Endothelial cell of umbilical vein (primary cell): ENCODE data around the gene GARS1. TPM values are rescaled to one million over a fixed set of nuclear protein-coding genes. Genes with fewer than 3 reads are reported as not detected.

Experiments
- BruUV-seq: library from RNA; stranded (reverse); fragments of 400-500 nt; replicated peaks from 2 replicates; lab custom pipeline; 2021; lab: Mats Ljungman, UMichigan
- CTCF ChIA-PET: fragments of 300-600, 350-600 bp; sonication (Branson Sonifier 250); formaldehyde crosslinking; loops from one replicate; lab custom pipeline; 2021; ENCODE audit warnings: antibody characterized with exemption, inconsistent platforms; lab: Charles Lee
- POLR2A ChIA-PET: fragments of 300-600, 350-600 bp; sonication (Branson Sonifier 250); formaldehyde crosslinking; loops from one replicate; lab custom pipeline; 2021; ENCODE audit warnings: antibody characterized with exemption, inconsistent platforms; lab: Charles Lee
- DNase-seq: peaks from one replicate; pipeline ENCODE4 v3.0.0-alpha.2; 2011; ENCODE audit warnings: low read depth, low spot score
- FAIRE-seq: peaks from 2 replicates; lab custom pipeline; 2011; peaks lifted over from hg19 to GRCh38; lab: Jason Lieb, UNC
- H2AFZ ChIP-seq: 2 replicates; pipeline ENCODE4 v1.6.0; 2012; ENCODE audit warnings: low read depth, low read length, control low read depth, inconsistent platforms
- H3K27ac ChIP-seq: 2 replicates; pipeline ENCODE4 v1.5.1; 2011; ENCODE audit warnings: low read depth, mild to moderate bottlenecking, control low read depth, low read length, moderate library complexity; ENCODE audit not compliant: insufficient read depth
- H3K27me3 ChIP-seq, 2 experiments: 2 replicates each; pipeline versions ENCODE4 v1.6.0 to v1.6.1; 2011; ENCODE audit warnings: low read length in 2 of 2, mixed read lengths in 1 of 2; ENCODE audit not compliant: control insufficient read depth in 2 of 2, insufficient read depth in 2 of 2
- H3K36me3 ChIP-seq, 2 experiments: 2 replicates in 1 of 2; 3 replicates in 1 of 2; pipeline ENCODE4 v1.5.1; 2011; ENCODE audit warnings: low read length in 2 of 2, mild to moderate bottlenecking in 1 of 2, moderate library complexity in 1 of 2; ENCODE audit not compliant: control insufficient read depth in 2 of 2, insufficient read depth in 2 of 2; ENCODE audit errors: extremely low read depth in 1 of 2
- H3K4me1 ChIP-seq: 3 replicates; pipeline ENCODE4 v1.5.1; 2011; ENCODE audit warnings: mild to moderate bottlenecking, low read length; ENCODE audit not compliant: control insufficient read depth, insufficient read depth; ENCODE audit errors: extremely low read depth
- H3K4me2 ChIP-seq: 2 replicates; pipeline ENCODE4 v1.6.1; 2011; ENCODE audit warnings: low read length, control low read depth, mixed read lengths; ENCODE audit not compliant: insufficient read depth
- H3K4me3 ChIP-seq, 3 experiments: fragments of 200-600 bp in 1 of 3; sonication (generic), shearing (Covaris generic) in 1 of 3; replicated peaks in 1 of 3; 2 replicates each; pipeline ENCODE4 v1.5.1; 2011 to 2016; ENCODE audit warnings: control low read depth in 3 of 3, low read length in 3 of 3, mild to moderate bottlenecking in 2 of 3, inconsistent platforms in 1 of 3, low read depth in 1 of 3, moderate library complexity in 1 of 3; ENCODE audit not compliant: insufficient read depth in 1 of 3
- H3K79me2 ChIP-seq: 2 replicates; pipeline ENCODE4 v1.6.0; 2012; ENCODE audit warnings: low read length, inconsistent platforms; ENCODE audit not compliant: control insufficient read depth, insufficient read depth
- H3K9ac ChIP-seq: replicated peaks from 2 replicates; pipeline ENCODE3; 2011; ENCODE audit warnings: low read length, control low read depth; ENCODE audit not compliant: insufficient read depth; ENCODE audit errors: extremely low read depth
- H3K9me1 ChIP-seq: replicated peaks from 3 replicates; pipeline ENCODE4 v1.6.0; 2011; ENCODE audit warnings: mild to moderate bottlenecking, low read length; ENCODE audit not compliant: control insufficient read depth, insufficient read depth; ENCODE audit errors: extremely low read depth
- H3K9me3 ChIP-seq: replicated peaks from 2 replicates; pipeline ENCODE4 v1.5.1; 2012; ENCODE audit warnings: low read length, inconsistent platforms; ENCODE audit not compliant: control insufficient read depth, insufficient read depth
- H4K20me1 ChIP-seq: replicated peaks from 2 replicates; pipeline ENCODE3; 2011; ENCODE audit warnings: mild to moderate bottlenecking, low read length; ENCODE audit not compliant: control insufficient read depth, insufficient read depth; ENCODE audit errors: extremely low read depth
- EZH2 ChIP-seq: IDR thresholded peaks from 2 replicates; pipeline ENCODE4 v1.6.1; 2012; ENCODE audit warnings: borderline replicate concordance, low read depth, mild to moderate bottlenecking, moderate library complexity, low read length, inconsistent platforms; ENCODE audit not compliant: severe bottlenecking
- FOS ChIP-seq: IDR thresholded peaks from 2 replicates; pipeline ENCODE4 v1.6.1; 2011; ENCODE audit warnings: mild to moderate bottlenecking, low read length, moderate library complexity, borderline replicate concordance; ENCODE audit not compliant: insufficient read depth
- GATA2 ChIP-seq: IDR thresholded peaks from 2 replicates; pipeline ENCODE4 v1.7.0; 2011; ENCODE audit warnings: low read depth, mild to moderate bottlenecking, moderate library complexity, mixed read lengths, low read length; ENCODE audit not compliant: insufficient read length, insufficient read depth
- JUN ChIP-seq: IDR thresholded peaks from 2 replicates; pipeline ENCODE4 v1.6.1; 2011; ENCODE audit warnings: borderline replicate concordance, low read depth; ENCODE audit not compliant: insufficient read length, insufficient read depth
- MAX ChIP-seq: IDR thresholded peaks from 2 replicates; pipeline ENCODE4 v1.6.1; 2011; ENCODE audit not compliant: insufficient read depth, insufficient read length
- MYC ChIP-seq: IDR thresholded peaks from one replicate; pipeline ENCODE4 v1.6.1; 2011; ENCODE audit warnings: mild to moderate bottlenecking, low read depth, low read length
- POLR2A ChIP-seq: IDR thresholded peaks from 2 replicates; pipeline ENCODE4 v1.6.1; 2012; ENCODE audit warnings: low read depth, mild to moderate bottlenecking, control low read depth, low read length
- POLR2AphosphoS5 ChIP-seq: IDR thresholded peaks from 2 replicates; pipeline ENCODE4 v1.6.1; 2012; ENCODE audit warnings: low read depth, mild to moderate bottlenecking, control low read depth, low read length, moderate library complexity; ENCODE audit not compliant: insufficient read depth
- dilution Hi-C: fragments of 300-500 bp; cut with MboI; formaldehyde crosslinking; loops from one replicate; pipeline ENCODE4 v1.15.0; 2019; ENCODE audit warnings: low sequenced_read_pairs; ENCODE audit not compliant: extremely low pct_ligation_motif_present
- intact Hi-C: fragments of 100-400 bp; cut with micrococcal nuclease; formaldehyde crosslinking; loops from one replicate; pipeline ENCODE4 v1.10.0; 2022
- polyA plus RNA-seq, 4 experiments: library from polyadenylated mRNA; depleted of rRNA in 3 of 4; stranded (reverse) in 3 of 4; unstranded in 1 of 4; fragments of >200 nt; gene quantifications; 2 replicates each; pipeline versions ENCODE4 v1.2.1 to v1.2.3, GENCODE V29; 2011 to 2012; ENCODE audit warnings: missing spikeins in 1 of 4
- total RNA-seq: library from RNA; stranded (reverse); gene quantifications from 2 replicates; pipeline ENCODE4 v1.2.3, GENCODE V29; 2021
- TF ChIP-seq, protein P1 (sequence below), 2 donors: IDR thresholded peaks; 1 replicate in 1 of 2; 2 replicates in 1 of 2; pipeline ENCODE4 v1.5.1; 2011; ENCODE audit warnings: low read length in 2 of 2, mild to moderate bottlenecking in 2 of 2, moderate library complexity in 2 of 2, control low read depth in 1 of 2, inconsistent platforms in 1 of 2, low read depth in 1 of 2; ENCODE audit not compliant: insufficient read depth in 1 of 2; ENCODE audit errors: extremely low read depth in 1 of 2

GARS1 gene
- total and polyA plus RNA-seq, 2 donors (not counting 3 experiments of a cell fraction or from before 2014, with no cell fraction given) = 194 to 295 TPM

GRCh38 chr7:30598121-30598876 is 3.6 kb downstream of the GARS1 start:
- Histone ChIP-seq H3K36me3 (peaks cover 11 to 19% of the 10 kb centered on the region in 2 experiments), H3K27ac (no peak overlapping the region)

More at GRCh38 chr7:30598121-30598876, 3.6 kb downstream of the GARS1 start:
- no peak overlapping the region for H3K4me3 ChIP-seq
- dilution Hi-C loops (no loop called here), intact Hi-C loops (no loop called here)
- no peaks in the 10 kb centered on the region for H3K9me1 ChIP-seq
- DNase-seq (no peak), FAIRE-seq (no peak)
- H3K27me3 ChIP-seq = no peaks in the 10 kb centered on the region
- TF ChIP-seq POLR2A = no peak
- no peak for TF ChIP-seq GATA2
- TF ChIP-seq POLR2AphosphoS5 = no peak
- no peak for TF ChIP-seq MAX
- TF ChIP-seq JUN = no peak
- TF ChIP-seq, protein P1, sequence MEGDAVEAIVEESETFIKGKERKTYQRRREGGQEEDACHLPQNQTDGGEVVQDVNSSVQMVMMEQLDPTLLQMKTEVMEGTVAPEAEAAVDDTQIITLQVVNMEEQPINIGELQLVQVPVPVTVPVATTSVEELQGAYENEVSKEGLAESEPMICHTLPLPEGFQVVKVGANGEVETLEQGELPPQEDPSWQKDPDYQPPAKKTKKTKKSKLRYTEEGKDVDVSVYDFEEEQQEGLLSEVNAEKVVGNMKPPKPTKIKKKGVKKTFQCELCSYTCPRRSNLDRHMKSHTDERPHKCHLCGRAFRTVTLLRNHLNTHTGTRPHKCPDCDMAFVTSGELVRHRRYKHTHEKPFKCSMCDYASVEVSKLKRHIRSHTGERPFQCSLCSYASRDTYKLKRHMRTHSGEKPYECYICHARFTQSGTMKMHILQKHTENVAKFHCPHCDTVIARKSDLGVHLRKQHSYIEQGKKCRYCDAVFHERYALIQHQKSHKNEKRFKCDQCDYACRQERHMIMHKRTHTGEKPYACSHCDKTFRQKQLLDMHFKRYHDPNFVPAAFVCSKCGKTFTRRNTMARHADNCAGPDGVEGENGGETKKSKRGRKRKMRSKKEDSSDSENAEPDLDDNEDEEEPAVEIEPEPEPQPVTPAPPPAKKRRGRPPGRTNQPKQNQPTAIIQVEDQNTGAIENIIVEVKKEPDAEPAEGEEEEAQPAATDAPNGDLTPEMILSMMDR (IDR thresholded peaks at IDR 0.05; ENCODE audit: extremely low read depth in 1 of 2, insufficient read depth in 1 of 2, low read depth in 1 of 2, low read length in 2 of 2) = no peak
- no peak for TF ChIP-seq EZH2
- TF ChIP-seq FOS = no peak
- TF ChIP-seq MYC = no peak
- CTCF ChIA-PET = no interaction called here
- peaks cover 21% of the 10 kb centered on the region for H3K4me1 ChIP-seq
- H4K20me1 ChIP-seq = no peaks in the 10 kb centered on the region
- H2AFZ ChIP-seq = no peak overlapping the region
- no TSS peak for BruUV-seq
- no peak overlapping the region for H3K9ac ChIP-seq
- peak overlapping the region; percentile 88 for H3K4me2 ChIP-seq
- no peaks in the 10 kb centered on the region for H3K9me3 ChIP-seq
- peaks cover 75% of the 10 kb centered on the region for H3K79me2 ChIP-seq
- POLR2A ChIA-PET = no interaction called here
